Mesenchymal stem cell (in vitro differentiated cells and primary cell): ENCODE measurements around the gene EFEMP2.

ENCODE experiments used
- DNase-seq: peaks from one replicate; pipeline ENCODE4 v3.0.0-alpha.2; 2013
- H2AFZ ChIP-seq: one replicate; pipeline ENCODE4 v1.6.1; 2013; ENCODE audit warnings: low read depth, mild to moderate bottlenecking, control low read depth, inconsistent platforms, low read length, moderate library complexity
- H2AK5ac ChIP-seq: 2 replicates; pipeline ENCODE4 v1.6.1; 2013; ENCODE audit warnings: low read length, moderate library complexity, mild to moderate bottlenecking, inconsistent platforms; ENCODE audit not compliant: severe bottlenecking
- H2BK120ac ChIP-seq: one replicate; pipeline ENCODE4 v1.6.1; 2013; ENCODE audit warnings: low read depth, mild to moderate bottlenecking, inconsistent platforms, low read length, moderate library complexity
- H2BK12ac ChIP-seq, 2 experiments: one replicate each; pipeline ENCODE4 v1.6.1; 2013; ENCODE audit warnings: inconsistent platforms in 2 of 2, low read length in 2 of 2, mild to moderate bottlenecking in 2 of 2, moderate library complexity in 2 of 2, control low read depth in 1 of 2
- H2BK15ac ChIP-seq: one replicate; pipeline ENCODE4 v1.6.1; 2013; ENCODE audit warnings: mild to moderate bottlenecking, low read depth, inconsistent platforms; ENCODE audit not compliant: poor library complexity, severe bottlenecking
- H2BK5ac ChIP-seq: 2 replicates; pipeline ENCODE4 v1.6.1; 2013; ENCODE audit warnings: low read depth, mild to moderate bottlenecking, low read length, control low read depth, inconsistent platforms; ENCODE audit not compliant: poor library complexity, severe bottlenecking
- H3K14ac ChIP-seq, 2 experiments: one replicate each; pipeline ENCODE4 v1.6.1; 2013; ENCODE audit warnings: inconsistent platforms in 2 of 2, low read length in 2 of 2, control low read depth in 1 of 2, mild to moderate bottlenecking in 1 of 2, moderate library complexity in 1 of 2
- H3K18ac ChIP-seq, 2 experiments: one replicate each; pipeline ENCODE4 v1.6.1; 2013; ENCODE audit warnings: inconsistent platforms in 2 of 2, low read length in 2 of 2, control low read depth in 1 of 2, low read depth in 1 of 2, mild to moderate bottlenecking in 1 of 2
- H3K23ac ChIP-seq, 2 experiments: one replicate each; pipeline ENCODE4 v1.6.1; 2013; ENCODE audit warnings: inconsistent platforms in 2 of 2, low read length in 2 of 2, mild to moderate bottlenecking in 2 of 2, moderate library complexity in 2 of 2, control low read depth in 1 of 2
- H3K27ac ChIP-seq: 2 replicates; pipeline ENCODE4 v1.5.1; 2013; ENCODE audit warnings: mild to moderate bottlenecking, moderate library complexity, low read length, control low read depth, inconsistent platforms; ENCODE audit not compliant: poor library complexity, severe bottlenecking
- H3K27me3 ChIP-seq, 2 experiments: 2 replicates each; pipeline versions ENCODE4 v1.6.1 to v1.7.0; 2013; ENCODE audit warnings: low read length in 2 of 2, mild to moderate bottlenecking in 2 of 2, moderate library complexity in 2 of 2, control low read depth in 1 of 2, inconsistent platforms in 1 of 2; ENCODE audit not compliant: control insufficient read depth in 1 of 2, insufficient read depth in 1 of 2
- H3K36me3 ChIP-seq, 2 experiments: 2 replicates each; pipeline versions ENCODE4 v1.6.1 to v1.7.0; 2013; ENCODE audit warnings: low read length in 2 of 2, control low read depth in 1 of 2, inconsistent platforms in 1 of 2, low read depth in 1 of 2, mild to moderate bottlenecking in 1 of 2; ENCODE audit not compliant: insufficient read depth in 2 of 2, control insufficient read depth in 1 of 2
- H3K4ac ChIP-seq, 2 experiments: one replicate each; pipeline ENCODE4 v1.6.1; 2013; ENCODE audit warnings: inconsistent platforms in 2 of 2, low read length in 2 of 2, mild to moderate bottlenecking in 2 of 2, moderate library complexity in 2 of 2, control low read depth in 1 of 2, low read depth in 1 of 2
- H3K4me1 ChIP-seq: 2 replicates; pipeline ENCODE4 v1.6.1; 2013; ENCODE audit warnings: low read depth, low read length, control low read depth; ENCODE audit not compliant: control insufficient read depth, insufficient read depth
- H3K4me2 ChIP-seq: 2 replicates; pipeline ENCODE4 v1.6.1; 2013; ENCODE audit warnings: low read length, mild to moderate bottlenecking, inconsistent platforms; ENCODE audit not compliant: poor library complexity, severe bottlenecking
- H3K4me3 ChIP-seq, 2 experiments: 2 replicates each; pipeline versions ENCODE4 v1.5.1 to v1.7.0; 2013; ENCODE audit warnings: low read length in 2 of 2, mild to moderate bottlenecking in 2 of 2, control low read depth in 1 of 2, low read depth in 1 of 2; ENCODE audit not compliant: insufficient read depth in 1 of 2
- H3K79me1 ChIP-seq: replicated peaks from 2 replicates; pipeline ENCODE4 v1.6.1; 2013; ENCODE audit warnings: mild to moderate bottlenecking, control low read depth, low read length, inconsistent platforms; ENCODE audit not compliant: poor library complexity, severe bottlenecking
- H3K9ac ChIP-seq: 2 replicates; pipeline ENCODE4 v1.7.0; 2013; ENCODE audit warnings: mild to moderate bottlenecking, low read length, moderate library complexity
- H3K9me3 ChIP-seq: 2 replicates; pipeline ENCODE4 v1.7.0; 2013; ENCODE audit warnings: mild to moderate bottlenecking, low read length; ENCODE audit not compliant: control insufficient read depth
- H4K8ac ChIP-seq: one replicate; pipeline ENCODE4 v1.6.1; 2013; ENCODE audit warnings: inconsistent platforms, mild to moderate bottlenecking, low read length, moderate library complexity
- H4K91ac ChIP-seq: one replicate; pipeline ENCODE4 v1.6.1; 2013; ENCODE audit warnings: mild to moderate bottlenecking, low read length, inconsistent platforms
- WGBS: methylation state at CpG from one replicate; pipeline ENCODE4 v1.1.7; 2013; ENCODE audit warnings: mixed read lengths; 5-methylcytosine and 5-hydroxymethylcytosine counted together

Gene EFEMP2

GRCh38 chr11:65915101-65915820 is 42.7 kb upstream of the EFEMP2 start:
- H3K4ac ChIP-seq, result peak overlapping the region; percentile 97
- peak; percentile 51 for DNase-seq
- peak overlapping the region; percentile 100 for H2AK5ac ChIP-seq
- H3K9me3 ChIP-seq, result no peaks in the 10 kb centered on the region
- H3K14ac ChIP-seq, result peak overlapping the region in 1 of 2 experiments; percentile 84
- no peak overlapping the region for H2AFZ ChIP-seq
- peaks cover 63% of the 10 kb centered on the region for H3K4me1 ChIP-seq
- H3K79me1 ChIP-seq, result peaks cover 14% of the 10 kb centered on the region
- H4K8ac ChIP-seq, result peak overlapping the region; percentile 99
- peak overlapping the region; percentile 94 to 100 for H2BK12ac ChIP-seq
- H3K9ac ChIP-seq, result peak overlapping the region; percentile 87
- H3K23ac ChIP-seq, result peak overlapping the region; percentile 3 to 92
- H2BK120ac ChIP-seq, result peak overlapping the region; percentile 100
- peak overlapping the region; percentile 98 to 99 for H3K18ac ChIP-seq
- H2BK15ac ChIP-seq, result peak overlapping the region; percentile 96
- H2BK5ac ChIP-seq, result peak overlapping the region; percentile 99
- H3K4me3 ChIP-seq, result peak overlapping the region in 1 of 2 experiments; percentile 4
- H3K4me2 ChIP-seq, result peak overlapping the region; percentile 55
- no peaks in the 10 kb centered on the region for H3K27me3 ChIP-seq
- H3K36me3 ChIP-seq, result peaks cover 11 to 18% of the 10 kb centered on the region in 2 experiments
- H4K91ac ChIP-seq, result peak overlapping the region; percentile 100
- H3K27ac ChIP-seq, result peak overlapping the region; percentile 99
- WGBS, result 31% methylated on average over 9 of the region's 10 CpGs

GRCh38 chr11:65912845-65913244 is 40.2 kb upstream of the EFEMP2 start:
- Histone ChIP-seq H3K23ac (no peak overlapping the region), H2AK5ac (peak overlapping the region; percentile 96), H3K18ac (peak overlapping the region; percentile 74 to 79), H3K9ac (peak overlapping the region; percentile 89), H2BK15ac (peak overlapping the region; percentile 60), H2AFZ (no peak overlapping the region), H3K4me1 (peaks cover 57% of the 10 kb centered on the region), H3K27ac (peak overlapping the region; percentile 51), H3K14ac (no peak overlapping the region), H2BK120ac (peak overlapping the region; percentile 54), H2BK5ac (peak overlapping the region; percentile 51), H3K4ac (peak overlapping the region; percentile 72 to 75), H3K4me2 (no peak overlapping the region), H3K9me3 (no peaks in the 10 kb centered on the region), H4K8ac (peak overlapping the region; percentile 69), H3K79me1 (peaks cover 14% of the 10 kb centered on the region), H3K4me3 (peak overlapping the region in 1 of 2 experiments; percentile 23), H4K91ac (peak overlapping the region; percentile 83), H2BK12ac (peak overlapping the region; percentile 87 to 92), H3K27me3 (no peaks in the 10 kb centered on the region), H3K36me3 (peaks cover 9 to 13% of the 10 kb centered on the region in 2 experiments)
- 87% methylated on average over 4 of the region's 4 CpGs for WGBS
- DNase-seq, result peak; percentile 78

DNA sequence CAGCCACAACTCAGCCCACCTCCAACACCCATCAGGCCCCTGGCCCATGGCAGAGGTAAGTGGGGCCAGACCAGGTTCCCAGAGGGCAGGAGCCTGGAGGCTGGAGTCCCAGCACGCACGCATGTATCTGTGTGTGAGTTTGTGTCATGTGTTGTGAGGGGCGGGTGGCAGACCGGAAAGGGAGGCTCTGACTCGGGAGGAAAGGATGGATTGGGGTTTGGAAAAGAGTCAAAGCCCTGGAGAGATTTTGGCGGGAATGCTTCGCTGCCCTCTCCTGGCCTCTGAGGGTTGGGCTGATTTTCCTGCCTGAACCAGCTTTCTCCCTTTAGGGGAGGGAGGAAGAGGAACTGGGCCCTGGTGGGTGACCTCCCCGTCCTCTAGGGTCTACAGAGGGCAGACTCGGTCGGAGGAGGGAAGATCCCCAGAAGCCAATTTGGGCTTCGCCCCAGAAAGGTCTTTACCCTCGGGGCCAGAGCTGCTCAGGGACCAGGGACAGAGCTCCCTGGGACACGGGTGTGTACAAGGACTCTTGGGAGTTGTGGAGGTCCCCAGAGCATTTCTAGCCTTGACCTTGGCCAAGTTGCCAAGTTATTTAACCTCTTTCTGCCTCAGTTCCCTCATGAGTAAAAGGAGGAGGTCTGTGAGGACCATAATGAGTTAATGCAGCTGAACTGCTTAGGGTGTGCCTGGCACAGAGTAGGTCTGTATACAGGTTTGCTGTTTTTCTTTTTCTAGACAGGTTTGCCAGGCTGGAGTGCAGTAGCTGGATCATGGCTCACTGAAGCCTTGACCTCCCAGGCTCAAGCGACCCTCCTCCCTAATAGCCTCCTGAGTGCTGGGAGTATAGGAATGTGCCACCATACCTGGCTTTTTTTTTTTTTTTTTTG is 39.3 kb upstream of the EFEMP2 start:
- peak overlapping the region; percentile 98 for H4K91ac ChIP-seq
- H3K23ac ChIP-seq, result peak overlapping the region in 1 of 2 experiments; percentile 19
- no peak overlapping the region for H2AFZ ChIP-seq
- WGBS, result 26% methylated on average over 14 of the region's 14 CpGs
- H3K4me3 ChIP-seq, result peak overlapping the region in 1 of 2 experiments; percentile 59
- H3K79me1 ChIP-seq, result peaks cover 14% of the 10 kb centered on the region
- H2AK5ac ChIP-seq, result peak overlapping the region; percentile 92
- peak overlapping the region; percentile 89 to 96 for H3K18ac ChIP-seq
- no peaks in the 10 kb centered on the region for H3K27me3 ChIP-seq
- peak overlapping the region; percentile 94 for H2BK15ac ChIP-seq
- H3K9ac ChIP-seq, result peak overlapping the region; percentile 89
- H3K36me3 ChIP-seq, result peaks cover 0 to 3% of the 10 kb centered on the region in 2 experiments
- peaks cover 48% of the 10 kb centered on the region for H3K4me1 ChIP-seq
- peak; percentile 81 for DNase-seq
- peak overlapping the region; percentile 80 to 82 for H2BK12ac ChIP-seq
- peak overlapping the region; percentile 82 to 89 for H3K4ac ChIP-seq
- H2BK5ac ChIP-seq, result peak overlapping the region; percentile 3
- no peak overlapping the region for H3K14ac ChIP-seq
- no peak overlapping the region for H3K27ac ChIP-seq
- H3K4me2 ChIP-seq, result no peak overlapping the region
- H3K9me3 ChIP-seq, result no peaks in the 10 kb centered on the region
- peak overlapping the region; percentile 88 for H2BK120ac ChIP-seq
- H4K8ac ChIP-seq, result peak overlapping the region; percentile 86

- Histone ChIP-seq H2BK12ac (no peak overlapping the region), H2AK5ac (no peak overlapping the region), H3K18ac (no peak overlapping the region), H4K91ac (no peak overlapping the region), H3K27me3 (no peaks in the 10 kb centered on the region), H3K27ac (no peak overlapping the region), H3K4ac (no peak overlapping the region), H3K14ac (no peak overlapping the region), H2BK15ac (peak overlapping the region; percentile 36), H2BK120ac (no peak overlapping the region), H3K36me3 (no peaks in the 10 kb centered on the region), H3K9ac (no peak overlapping the region), H3K23ac (no peak overlapping the region), H3K4me2 (no peak overlapping the region), H4K8ac (no peak overlapping the region), H3K4me3 (no peak overlapping the region), H2AFZ (no peak overlapping the region), H3K4me1 (peaks cover 28% of the 10 kb centered on the region), H3K9me3 (no peaks in the 10 kb centered on the region), H2BK5ac (no peak overlapping the region), H3K79me1 (peaks cover 6% of the 10 kb centered on the region)
- WGBS, result 97% methylated on average over 6 of the region's 6 CpGs
- DNase-seq, result no peak
Observed at GRCh38 chr11:65907878-65908277, 35.3 kb upstream of the EFEMP2 start.
